NCI-H526 treated with DMSO at 0.1 percent for 48 hours (cell line): Measurements from ENCODE around the gene CYREN.
"Not testable (repeated sequence)": the region's sequence is repeated elsewhere in the genome, so short reads cannot be mapped to it uniquely, and the experiment has no call there.

Source experiments
- DNase-seq: peaks from one replicate; lab custom pipeline; 2025; lab: John Stamatoyannopoulos, UW

CYREN gene

GRCh38 chr7:135159359-135160085, 11.0 kb downstream of the CYREN start:
- no peak for DNase-seq

- DNase-seq, result no peak
Observed at GRCh38 chr7:135158874-135159273, 11.6 kb downstream of the CYREN start.

- DNase-seq, result no peak
Observed at GRCh38 chr7:135158141-135158655, 12.3 kb downstream of the CYREN start.

DNA sequence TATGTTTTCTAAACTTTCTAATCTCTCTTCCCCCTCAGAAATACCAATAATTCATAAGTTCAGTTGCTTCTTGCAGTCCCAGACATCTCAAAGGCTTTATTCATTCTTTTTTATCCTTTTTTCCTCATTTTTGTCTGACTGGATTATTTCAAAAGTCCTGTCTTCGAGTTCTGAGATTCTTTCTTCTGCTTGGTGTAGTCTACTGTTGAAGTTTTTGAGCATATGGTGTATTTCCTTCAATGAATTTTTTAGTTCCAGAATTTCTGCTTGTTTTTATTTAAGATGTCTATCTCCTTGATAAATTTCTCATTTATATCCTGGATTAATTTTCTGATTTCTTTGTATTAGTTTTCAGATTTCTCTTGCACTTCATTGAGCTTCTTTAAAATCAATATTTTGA, 14.2 kb downstream of the CYREN start:
- no peak for DNase-seq

GRCh38 chr7:135154734-135155133, 15.8 kb downstream of the CYREN start:
- DNase-seq, result no peak

DNA sequence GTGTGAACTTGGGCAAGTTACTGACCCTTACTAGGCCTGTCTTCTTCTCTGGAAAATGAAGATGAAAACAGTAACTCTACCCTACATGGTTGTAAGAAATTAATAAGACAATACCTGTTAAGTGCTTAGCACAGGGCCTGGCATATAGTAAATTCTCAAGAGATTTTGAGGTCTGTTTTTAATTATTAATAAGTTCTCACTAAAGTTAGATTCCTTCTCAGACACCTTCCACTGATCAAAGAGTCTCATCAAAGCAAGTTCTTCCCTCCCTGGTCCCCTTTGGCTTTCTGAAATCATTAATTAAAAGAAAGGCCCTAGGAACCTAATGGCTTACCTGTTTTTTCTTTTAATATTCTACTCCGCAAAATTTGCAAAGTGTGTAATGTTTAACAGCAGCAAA, 18.1 kb downstream of the CYREN start:
- no peak for DNase-seq

DNA sequence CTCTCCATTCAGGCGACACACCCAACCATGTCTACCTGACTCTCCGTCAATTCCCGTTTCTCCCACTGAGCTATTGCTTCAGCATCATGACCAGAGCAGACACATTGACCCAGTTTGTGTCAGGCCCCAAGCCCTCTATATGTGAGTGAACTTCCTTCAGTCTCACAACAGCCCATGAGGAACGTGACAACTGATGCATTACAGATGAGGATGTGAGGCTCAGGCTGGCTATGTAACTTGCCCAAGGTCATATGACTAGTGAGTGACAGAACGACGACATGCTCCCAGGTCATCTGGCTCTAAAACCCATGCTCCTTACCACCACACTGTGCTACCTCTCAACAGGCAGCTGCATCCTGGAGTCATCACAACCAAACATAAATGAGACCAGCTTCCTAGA, 19.0 kb downstream of the CYREN start:
- no peak for DNase-seq

DNA sequence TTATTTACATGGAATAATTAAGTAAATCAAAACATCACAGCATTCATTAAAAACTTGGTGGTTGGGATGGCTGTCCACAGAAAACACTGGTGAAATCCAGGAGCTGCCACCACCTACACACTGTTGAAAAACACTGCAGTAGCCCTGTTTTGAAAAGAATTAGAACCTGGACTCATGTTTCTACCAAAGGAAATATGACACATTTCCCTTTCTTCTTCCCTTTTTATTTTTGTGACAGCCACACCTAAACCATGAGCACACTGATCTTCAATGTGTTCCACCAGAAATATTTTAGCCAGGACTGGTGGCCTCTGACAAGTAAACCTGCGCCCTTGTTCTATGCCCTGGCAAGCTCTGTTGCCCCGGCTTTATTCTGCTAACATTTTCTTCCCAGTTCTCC, 19.4 kb downstream of the CYREN start:
- DNase-seq, result no peak

DNA sequence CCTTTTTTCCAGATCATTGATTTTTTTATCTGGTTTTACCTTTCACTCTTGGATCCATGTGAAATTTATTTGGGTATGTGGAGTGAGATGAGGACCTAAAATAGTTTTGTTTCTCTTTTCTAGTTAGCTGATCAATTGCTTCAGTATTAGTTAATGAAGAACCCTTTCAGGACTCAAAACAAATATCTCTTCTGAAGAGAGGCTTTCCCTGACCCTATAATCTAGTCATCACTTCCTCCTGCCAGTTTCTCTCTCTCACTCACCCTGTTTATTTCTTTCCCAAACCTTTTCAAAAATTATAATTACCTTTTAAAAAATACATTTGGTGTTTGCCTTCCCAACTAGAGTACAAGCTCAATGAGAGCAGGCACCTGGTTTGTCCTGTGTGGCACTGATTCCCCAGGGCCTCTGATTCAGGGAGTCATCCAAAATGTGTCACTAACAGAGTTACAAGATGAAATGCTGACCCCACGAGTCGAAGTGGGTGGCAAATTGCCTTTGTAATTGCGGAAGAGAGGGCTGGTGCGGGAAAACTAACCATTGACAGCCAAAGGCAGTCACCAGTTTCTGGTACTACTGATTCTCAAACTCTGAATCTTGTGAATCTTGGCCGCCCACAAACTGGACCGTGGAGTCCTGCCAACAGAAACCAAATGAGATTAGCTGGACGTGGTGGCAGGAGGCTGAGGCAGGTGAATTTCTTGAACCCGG, 20.3 kb downstream of the CYREN start:
- DNase-seq, result no peak

DNA sequence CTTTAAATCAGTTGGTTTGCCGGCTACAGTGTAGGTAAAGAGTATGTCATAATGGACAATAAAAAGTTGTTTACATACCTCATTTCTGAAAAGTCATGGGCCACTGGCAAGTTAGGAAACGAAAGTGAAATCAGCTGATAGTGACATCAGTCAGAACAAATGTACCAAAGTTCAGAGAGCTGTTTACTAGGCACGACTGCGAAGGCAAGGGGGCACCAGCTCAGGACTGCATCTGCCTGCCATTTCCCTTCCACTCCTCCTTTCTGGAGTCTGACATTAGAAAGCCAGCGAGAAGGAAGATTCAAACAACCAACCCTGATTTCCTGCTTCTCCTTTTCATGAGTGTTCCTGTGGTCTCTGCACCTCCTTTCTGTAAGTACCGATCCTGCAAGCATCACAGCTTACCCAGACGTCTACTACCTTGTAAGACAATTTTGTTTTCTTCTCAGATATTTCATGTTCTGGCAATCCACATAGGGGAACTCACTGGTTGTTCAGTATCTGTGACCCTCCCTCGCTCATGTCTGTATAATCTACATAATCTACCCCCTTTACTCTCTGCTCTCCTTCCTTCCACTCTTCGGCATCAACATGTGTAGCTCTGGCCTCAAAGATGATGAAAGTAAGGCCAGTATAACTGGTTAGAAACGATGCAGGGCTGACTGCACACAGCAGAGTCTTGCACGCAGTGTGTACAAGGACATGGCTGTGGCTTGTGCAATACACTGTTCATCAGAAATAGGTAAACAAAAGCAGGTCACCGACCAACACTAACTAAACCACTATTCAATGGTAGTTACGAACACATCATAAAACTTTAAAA, 22.4 kb downstream of the CYREN start, which contains the start of gene TMEM140:
Gene TMEM140 (plus strand): TSS at position 174 of the 823 bp plus-strand sequence. CDS start 16,370 bp downstream, outside the sequence.
- no peak for DNase-seq

GRCh38 chr7:135147341-135147898, 23.1 kb downstream of the CYREN start:
- DNase-seq, result no peak

DNA sequence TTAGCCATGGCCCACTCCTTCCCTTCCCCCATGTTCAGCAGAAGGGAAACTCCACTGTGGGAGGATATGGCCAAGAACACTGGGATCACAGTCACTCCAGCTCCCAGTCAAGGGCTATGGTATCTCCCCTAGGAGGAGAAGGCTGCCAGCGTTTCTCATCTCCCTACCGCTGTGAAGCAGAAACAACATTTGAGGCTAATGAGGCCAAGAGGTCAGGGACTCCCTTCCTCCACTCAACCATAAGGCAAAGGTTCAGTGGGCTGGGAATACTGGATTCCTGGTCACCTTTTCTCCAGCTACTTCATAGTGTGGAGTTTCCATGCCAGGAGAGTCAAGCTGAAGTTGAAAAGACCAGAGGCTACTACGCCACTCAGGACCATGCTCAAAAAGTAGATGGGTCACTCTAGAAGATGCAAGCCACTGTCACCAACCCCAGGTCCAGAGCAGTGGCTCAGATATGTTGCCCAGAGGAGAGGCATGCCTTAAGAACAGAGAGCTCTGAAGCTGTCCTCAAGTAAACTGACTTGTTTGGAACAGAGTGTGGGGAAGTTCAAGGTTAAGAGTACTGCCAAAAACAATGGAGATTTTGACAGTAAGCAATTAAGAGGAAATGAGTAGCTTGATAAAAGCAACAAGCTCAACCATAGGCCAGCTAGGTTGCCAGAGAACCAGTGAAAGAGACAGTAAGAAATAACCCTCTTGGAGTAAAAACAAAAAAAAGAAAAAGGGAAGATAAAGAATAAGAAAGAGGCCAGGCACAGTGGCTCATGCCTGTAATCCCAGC, 26.4 kb downstream of the CYREN start:
- DNase-seq, result no peak

DNA sequence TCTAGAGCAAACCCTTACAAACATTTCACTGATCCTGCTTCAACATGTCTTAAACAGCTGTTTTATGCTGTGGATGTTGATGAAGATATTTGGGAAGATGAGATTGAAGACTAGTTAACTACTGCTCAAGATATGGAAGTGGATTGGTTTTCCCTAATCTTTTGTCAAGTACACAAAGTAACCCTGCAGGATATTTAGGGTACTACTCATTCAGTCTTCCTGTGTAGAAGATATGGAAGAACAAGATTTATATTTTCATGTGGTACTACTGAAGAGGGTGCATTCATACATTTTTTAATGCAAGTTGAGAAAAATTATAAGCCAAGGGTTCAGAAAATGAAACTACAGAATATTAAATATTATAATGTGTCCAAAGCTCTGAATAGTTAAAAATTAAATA, 40.9 kb downstream of the CYREN start:
- no peak for DNase-seq

DNA sequence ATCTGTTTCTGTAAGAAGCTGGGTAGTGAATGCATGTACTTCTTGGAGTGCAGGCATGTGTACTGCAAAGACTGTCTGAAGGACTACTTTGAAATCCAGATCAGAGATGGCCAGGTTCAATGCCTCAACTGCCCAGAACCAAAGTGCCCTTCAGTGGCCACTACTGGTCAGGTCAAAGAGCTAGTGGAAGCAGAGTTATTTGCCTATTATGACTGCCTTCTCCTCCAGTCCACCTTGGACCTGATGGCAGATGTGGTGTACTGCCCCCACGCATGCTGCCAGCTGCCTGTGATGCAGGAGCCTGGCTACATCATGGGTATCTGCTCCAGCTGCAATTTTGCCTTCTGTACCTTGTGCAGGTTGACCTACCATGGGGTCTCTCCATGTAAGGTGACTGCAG, 41.6 kb downstream of the CYREN start:
- no peak for DNase-seq

DNA sequence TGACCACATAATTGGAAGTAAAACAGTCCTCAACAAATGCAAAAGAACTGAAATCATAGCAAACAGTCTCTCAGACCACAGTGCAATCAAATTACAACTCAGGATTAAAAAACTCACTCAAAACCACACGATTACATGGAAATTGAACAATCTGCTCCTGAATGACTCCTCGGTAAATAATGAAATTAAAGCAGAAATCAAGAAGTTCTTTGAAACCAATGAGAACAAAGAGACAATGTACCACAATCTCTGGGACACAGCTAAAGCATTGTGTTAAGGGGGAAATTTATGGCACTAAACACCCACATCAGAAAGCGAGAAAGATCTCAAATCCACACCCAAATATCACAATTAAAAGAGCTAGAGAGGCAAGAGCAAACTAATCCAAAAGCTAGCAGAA, 45.9 kb downstream of the CYREN start:
- DNase-seq, result not testable (repeated sequence)

GRCh38 chr7:135121868-135122267, 48.6 kb downstream of the CYREN start:
- DNase-seq, result no peak

DNA sequence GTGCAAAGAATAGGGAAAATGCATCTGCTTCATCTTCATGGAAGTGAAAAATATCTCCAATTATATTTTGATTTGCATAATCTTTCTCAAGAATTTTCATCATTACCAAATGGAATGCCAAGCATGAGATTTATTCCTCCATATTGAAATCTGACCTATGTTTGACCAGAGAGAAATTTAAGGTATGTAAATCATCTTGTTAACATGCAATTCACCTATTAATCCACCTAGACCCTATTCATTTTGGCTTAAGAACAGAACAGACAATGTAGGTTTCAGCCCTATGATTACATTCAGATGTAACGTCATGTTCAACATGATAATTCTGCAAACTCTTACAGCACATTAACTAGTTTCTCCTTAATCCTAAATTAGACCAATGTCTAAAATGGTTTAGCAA, 53.4 kb downstream of the CYREN start:
- no peak for DNase-seq
